AG04449 (cell line): Measurements from ENCODE around the gene RNF11.

ENCODE experiments used
- CTCF ChIA-PET: fragments of 350-600 bp; formaldehyde crosslinking; extraction: SDS; loops from one replicate; lab custom pipeline; 2021; ENCODE audit warnings: antibody characterized with exemption; lab: Yijun Ruan, JAX
- POLR2A ChIA-PET: fragments of 400-600, 350-600 bp; formaldehyde crosslinking; extraction: SDS; loops from one replicate; lab custom pipeline; 2020; ENCODE audit warnings: antibody characterized with exemption, inconsistent platforms; lab: Yijun Ruan, JAX
- DNase-seq: peaks from one replicate; pipeline ENCODE4 v3.0.0-alpha.2; 2010; ENCODE audit warnings: low read depth, low spot score
- H3K4me3 ChIP-seq: 2 replicates; pipeline ENCODE4 v1.5.1; 2011; ENCODE audit warnings: low read depth, mild to moderate bottlenecking, control low read depth, low read length
- CTCF ChIP-seq: IDR thresholded peaks from one replicate; pipeline ENCODE4 v1.5.1; 2011; ENCODE audit warnings: mild to moderate bottlenecking, moderate library complexity, low read length, control low read depth, inconsistent platforms; ENCODE audit not compliant: insufficient read depth; ENCODE audit errors: missing control alignments

The RNF11 gene

GRCh38 chr1:51252366-51252765 is 16.3 kb downstream of the RNF11 start:
- no peak overlapping the region for H3K4me3 ChIP-seq
- no peak for TF ChIP-seq CTCF
- ChIA-PET CTCF (interaction anchor here (0.7 kb wide), 1 partner anchor 8 kb away, joined by 3 read pairs; no protein-coding TSS in a partner anchor), POLR2A (interaction anchor here (0.6 kb wide), 1 partner anchor 45 kb away, joined by 3 read pairs; no protein-coding TSS in a partner anchor)
- no peak for DNase-seq

- H3K4me3 ChIP-seq: no peak overlapping the region
- CTCF ChIA-PET: interaction anchor here (1.5 kb wide), 1 partner anchor 60 kb away, joined by 3 read pairs; no protein-coding TSS in a partner anchor
Observed at GRCh38 chr1:51253691-51254090, 17.6 kb downstream of the RNF11 start.

GRCh38 chr1:51255331-51255730 is 19.3 kb downstream of the RNF11 start:
- no peak for TF ChIP-seq CTCF
- CTCF ChIA-PET: interaction anchor here (0.9 to 2.5 kb wide), 5 partner anchors 14 to 66 kb away, joined by 3 to 7 read pairs (median 4); no protein-coding TSS in a partner anchor
- POLR2A ChIA-PET: interaction anchor here (0.6 to 1.1 kb wide), 2 partner anchors 65 to 307 kb away, joined by 3 read pairs; no protein-coding TSS in a partner anchor
- H3K4me3 ChIP-seq: no peak overlapping the region
- no peak for DNase-seq

More at GRCh38 chr1:51253691-51254090, 17.6 kb downstream of the RNF11 start:
- no peak for DNase-seq
- no peak for TF ChIP-seq CTCF
- POLR2A ChIA-PET: no interaction called here

- H3K4me3 ChIP-seq: no peak overlapping the region
- ChIA-PET CTCF (interaction anchor here (1.4 to 2.4 kb wide), 3 partner anchors 20 to 271 kb away, joined by 3 to 9 read pairs (median 4); no protein-coding TSS in a partner anchor), POLR2A (no interaction called here)
- DNase-seq: no peak
- no peak for TF ChIP-seq CTCF
Observed at GRCh38 chr1:51263147-51263877, 27.2 kb downstream of the RNF11 start.

GRCh38 chr1:51264451-51264850 is 28.4 kb downstream of the RNF11 start:
- TF ChIP-seq CTCF: no peak
- CTCF ChIA-PET: interaction anchor here (1.4 to 2.4 kb wide), 2 partner anchors 33 to 270 kb away, joined by 4 to 9 read pairs; no protein-coding TSS in a partner anchor
- no peak overlapping the region for H3K4me3 ChIP-seq
- DNase-seq: peak; percentile 85
- POLR2A ChIA-PET: interaction anchor here (0.5 to 1.0 kb wide), 2 partner anchors 28 to 287 kb away, joined by 3 to 5 read pairs; partner anchors contain the start of gene RNF11

GRCh38 chr1:51265618-51266017 is 29.5 kb downstream of the RNF11 start:
- no peak overlapping the region for H3K4me3 ChIP-seq
- no peak for TF ChIP-seq CTCF
- POLR2A ChIA-PET: no interaction called here
- CTCF ChIA-PET: interaction anchor here (2.3 kb wide), 1 partner anchor 76 kb away, joined by 6 read pairs; no protein-coding TSS in a partner anchor
- DNase-seq: no peak
